D721Med (cell line): Measurements from ENCODE around the gene TEK.

Experiments
- DNase-seq: peaks from one replicate; pipeline ENCODE4 v3.0.0; 2011; ENCODE audit warnings: low spot score; ENCODE audit not compliant: insufficient read length
- FAIRE-seq: peaks from 2 replicates; lab custom pipeline; 2011; peaks lifted over from hg19 to GRCh38; lab: Jason Lieb, UNC
- TF ChIP-seq, protein P1 (sequence below): IDR thresholded peaks from 2 replicates; pipeline ENCODE4 v1.5.1; 2012; ENCODE audit warnings: mild to moderate bottlenecking, control low read depth; ENCODE audit not compliant: insufficient read depth; ENCODE audit errors: missing control alignments

Gene TEK

DNA sequence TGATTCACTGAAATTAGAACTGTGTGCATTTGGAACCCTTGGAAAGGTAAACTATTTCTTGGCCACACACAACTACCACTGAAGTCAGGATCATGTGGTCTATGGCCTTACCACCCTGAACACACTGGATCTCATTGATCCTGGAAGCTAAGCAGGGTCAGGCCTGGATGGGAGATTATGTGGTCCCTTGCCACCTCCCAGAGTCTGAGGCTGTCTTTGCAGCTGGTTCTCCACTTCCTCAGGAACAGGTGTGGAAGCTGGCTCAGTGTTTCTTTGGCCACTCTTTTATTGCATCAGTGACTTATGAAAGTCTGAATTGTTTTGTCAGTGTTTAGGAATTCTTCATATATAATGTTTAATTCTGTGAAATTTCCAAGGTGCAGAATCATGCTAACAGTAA is 89.2 kb downstream of the TEK start:
- TF ChIP-seq, protein P1, sequence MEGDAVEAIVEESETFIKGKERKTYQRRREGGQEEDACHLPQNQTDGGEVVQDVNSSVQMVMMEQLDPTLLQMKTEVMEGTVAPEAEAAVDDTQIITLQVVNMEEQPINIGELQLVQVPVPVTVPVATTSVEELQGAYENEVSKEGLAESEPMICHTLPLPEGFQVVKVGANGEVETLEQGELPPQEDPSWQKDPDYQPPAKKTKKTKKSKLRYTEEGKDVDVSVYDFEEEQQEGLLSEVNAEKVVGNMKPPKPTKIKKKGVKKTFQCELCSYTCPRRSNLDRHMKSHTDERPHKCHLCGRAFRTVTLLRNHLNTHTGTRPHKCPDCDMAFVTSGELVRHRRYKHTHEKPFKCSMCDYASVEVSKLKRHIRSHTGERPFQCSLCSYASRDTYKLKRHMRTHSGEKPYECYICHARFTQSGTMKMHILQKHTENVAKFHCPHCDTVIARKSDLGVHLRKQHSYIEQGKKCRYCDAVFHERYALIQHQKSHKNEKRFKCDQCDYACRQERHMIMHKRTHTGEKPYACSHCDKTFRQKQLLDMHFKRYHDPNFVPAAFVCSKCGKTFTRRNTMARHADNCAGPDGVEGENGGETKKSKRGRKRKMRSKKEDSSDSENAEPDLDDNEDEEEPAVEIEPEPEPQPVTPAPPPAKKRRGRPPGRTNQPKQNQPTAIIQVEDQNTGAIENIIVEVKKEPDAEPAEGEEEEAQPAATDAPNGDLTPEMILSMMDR = no peak
- FAIRE-seq (no peak), DNase-seq (no peak)

GRCh38 chr9:27202056-27202455 is 93.0 kb downstream of the TEK start:
- TF ChIP-seq, protein P1 = no peak
- FAIRE-seq (no peak), DNase-seq (no peak)

DNA sequence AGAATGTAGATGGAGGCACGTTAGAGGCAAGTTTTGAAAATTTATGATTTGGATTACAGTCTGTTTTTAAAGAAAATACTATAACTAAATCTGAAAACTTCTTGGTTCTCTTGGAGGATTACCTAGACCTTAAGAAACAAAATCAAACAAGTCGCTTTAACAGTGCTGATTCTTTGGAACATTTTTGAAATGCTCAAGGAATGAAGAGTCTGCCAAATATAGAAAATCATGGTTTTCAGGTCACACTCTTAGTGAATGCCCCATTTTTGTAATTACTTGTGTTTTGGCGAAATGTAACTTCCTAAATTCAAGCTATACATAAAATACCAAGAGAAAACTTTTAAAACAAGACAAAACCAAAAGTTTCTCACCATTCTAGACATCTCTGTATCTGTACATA is 94.8 kb downstream of the TEK start:
- FAIRE-seq = no peak
- TF ChIP-seq, protein P1 = no peak
- DNase-seq = no peak

- FAIRE-seq (no peak), DNase-seq (no peak)
- TF ChIP-seq, protein P1 = no peak
Measured at GRCh38 chr9:27204578-27204977, 95.6 kb downstream of the TEK start.

GRCh38 chr9:27205198-27205597 is 96.2 kb downstream of the TEK start:
- FAIRE-seq = no peak
- TF ChIP-seq, protein P1 = no peak

DNA sequence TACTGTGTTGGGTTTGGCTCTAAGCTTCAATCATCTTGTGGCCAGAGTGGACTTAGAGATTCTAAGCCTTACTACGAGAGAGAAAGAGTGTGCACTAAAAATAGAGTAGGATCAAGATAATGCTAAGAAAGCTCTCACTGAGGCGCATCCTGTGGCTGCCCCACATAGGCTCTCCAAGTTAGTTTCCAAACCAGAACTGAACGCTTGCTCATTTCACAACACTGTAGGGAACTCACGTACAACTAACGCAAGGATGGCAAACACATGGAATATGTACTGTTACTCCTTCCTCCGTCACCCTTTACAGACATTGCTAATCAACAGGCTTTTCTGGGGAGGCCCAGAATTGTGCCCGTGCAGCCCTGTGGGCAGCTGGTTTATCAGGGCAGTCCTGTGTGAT is 97.0 kb downstream of the TEK start:
- DNase-seq (no peak), FAIRE-seq (no peak)
- TF ChIP-seq, protein P1 = no peak

More at GRCh38 chr9:27205198-27205597, 96.2 kb downstream of the TEK start:
- no peak for DNase-seq

- FAIRE-seq = no peak
- TF ChIP-seq, protein P1 = no peak
- DNase-seq = no peak
Measured at GRCh38 chr9:27209034-27209433, 100.0 kb downstream of the TEK start.
